Activated naive CD4-positive, alpha-beta T cell treated with anti-CD3 and anti-CD28 coated beads for 36 hours (primary cell): ENCODE data around the gene ZFP90. TPM values are rescaled to one million over a fixed set of nuclear protein-coding genes. Genes with fewer than 3 reads are reported as not detected.

Experiments
- CTCF ChIA-PET: fragments of 350-600 bp; sonication (Branson Sonifier 250); formaldehyde crosslinking; loops from one replicate; lab custom pipeline; 2021; ENCODE audit warnings: antibody characterized with exemption; lab: Charles Lee
- DNase-seq: peaks from one replicate; pipeline ENCODE4 v3.0.0-alpha.2; 2020
- H3K27ac Mint-ChIP-seq: one replicate; pipeline ENCODE4 v1.8.0; 2021; ENCODE audit warnings: mild to moderate bottlenecking, mixed read lengths
- H3K27me3 Mint-ChIP-seq: one replicate; pipeline ENCODE4 v1.8.0; 2021; ENCODE audit warnings: low read depth, mixed read lengths
- H3K36me3 Mint-ChIP-seq: one replicate; pipeline ENCODE4 v1.8.0; 2021; ENCODE audit warnings: low read depth, mixed read lengths
- H3K4me1 Mint-ChIP-seq: one replicate; pipeline ENCODE4 v1.8.0; 2021; ENCODE audit warnings: low read depth, mixed read lengths
- H3K4me3 Mint-ChIP-seq: one replicate; pipeline ENCODE4 v1.8.0; 2021; ENCODE audit warnings: mild to moderate bottlenecking, moderate library complexity, mixed read lengths
- H3K9me3 Mint-ChIP-seq: one replicate; pipeline ENCODE4 v1.8.0; 2021; ENCODE audit warnings: mixed read lengths
- intact Hi-C: fragments of 100-400 bp; cut with micrococcal nuclease; formaldehyde crosslinking; loops from one replicate; pipeline ENCODE4 v1.15.1; 2023
- total RNA-seq, 2 experiments: library from RNA; stranded (reverse); gene quantifications; one replicate each; pipeline ENCODE4 v1.2.3, GENCODE V29; 2021

ZFP90 gene
- total RNA-seq, 2 experiments from 2014 or later: 27.5 to 30.2 TPM

DNA sequence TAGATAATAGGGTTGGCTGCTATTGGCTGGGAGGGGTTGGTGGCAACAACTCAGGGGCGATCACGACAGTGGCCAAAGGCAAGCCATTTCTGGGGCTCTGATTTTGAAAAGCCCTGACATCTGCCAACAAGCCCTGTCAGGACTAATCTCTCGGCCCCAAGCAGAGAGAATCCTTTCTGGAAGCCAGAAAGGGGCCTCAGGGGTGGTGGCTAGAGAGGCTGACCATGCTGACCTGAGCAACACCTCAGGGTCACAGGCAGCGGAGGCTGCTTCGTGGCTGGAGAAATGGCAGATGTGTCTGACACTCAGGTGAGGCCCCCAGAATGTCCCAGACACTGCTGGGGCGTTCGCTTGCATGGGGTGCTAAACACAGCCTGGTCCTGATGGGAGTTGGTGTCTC, 35.0 kb upstream of the ZFP90 start:
- Mint-ChIP-seq H3K27me3 (no peaks in the 10 kb centered on the region), H3K36me3 (no peaks in the 10 kb centered on the region), H3K9me3 (no peaks in the 10 kb centered on the region), H3K4me1 (no peaks in the 10 kb centered on the region), H3K27ac (no peak overlapping the region), H3K4me3 (no peak overlapping the region)
- intact Hi-C loops: no loop called here
- no peak for DNase-seq
- CTCF ChIA-PET: no interaction called here

DNA sequence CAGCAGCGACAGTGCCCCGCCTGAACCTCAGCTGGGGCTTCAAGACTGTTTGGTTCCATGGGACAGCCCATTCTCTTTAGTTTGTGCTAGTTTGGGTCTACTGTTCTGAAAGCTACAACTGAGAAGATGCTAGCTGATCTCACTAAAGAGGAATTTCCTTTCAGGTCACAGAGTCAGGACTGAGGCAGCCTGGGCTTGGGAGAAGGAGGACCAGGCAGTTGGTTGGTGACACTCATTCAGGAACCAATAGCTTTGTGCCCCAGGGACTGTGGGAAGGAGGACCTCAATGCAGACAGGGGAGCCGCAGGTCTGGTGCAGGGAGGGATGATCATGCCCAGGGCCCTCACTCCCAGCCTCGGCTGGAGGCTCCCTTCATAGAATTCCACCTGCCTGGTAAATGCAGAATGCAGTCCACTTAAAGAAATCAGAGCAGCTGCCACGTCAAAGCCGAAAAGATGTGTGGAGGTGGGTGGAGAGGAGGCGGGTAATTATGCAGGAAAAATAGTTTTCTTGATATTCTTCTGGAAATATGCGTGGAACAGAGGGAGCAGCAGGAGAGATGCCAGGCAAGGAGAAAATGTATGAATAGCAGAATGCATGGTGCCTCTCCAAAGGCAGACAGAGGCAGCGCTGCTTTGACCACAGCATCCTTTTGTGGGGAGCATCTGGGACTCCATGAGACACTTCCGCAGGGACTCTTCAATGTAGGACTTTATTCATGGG, 32.6 kb upstream of the ZFP90 start:
- CTCF ChIA-PET: interaction anchor here (1.0 to 2.6 kb wide), 2 partner anchors 111 to 137 kb away, joined by 3 to 11 read pairs; no protein-coding TSS in a partner anchor
- no peaks in the 10 kb centered on the region for H3K36me3 Mint-ChIP-seq

DNA sequence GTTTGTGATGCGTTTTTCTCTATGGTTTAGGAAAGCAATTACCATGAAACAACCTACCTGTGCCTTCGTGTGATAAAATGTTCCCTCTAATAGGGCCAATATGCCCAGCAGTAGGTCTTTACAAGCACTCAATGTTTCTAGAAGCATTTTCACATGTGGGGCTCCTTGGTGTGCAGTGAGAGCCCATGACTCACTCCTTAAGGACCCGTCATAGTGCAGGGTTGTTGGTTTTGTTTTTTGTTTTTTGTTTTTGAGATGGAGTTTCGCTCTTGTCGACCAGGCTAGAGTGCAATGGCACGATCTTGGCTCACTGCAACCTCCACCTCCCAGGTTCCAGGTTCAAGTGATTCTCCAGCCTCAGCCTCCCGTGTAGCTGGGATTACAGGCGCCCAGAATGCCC, 31.1 kb upstream of the ZFP90 start:
- Mint-ChIP-seq H3K27me3 (no peaks in the 10 kb centered on the region), H3K4me3 (no peak overlapping the region), H3K4me1 (peaks cover 2% of the 10 kb centered on the region), H3K36me3 (no peaks in the 10 kb centered on the region), H3K27ac (no peak overlapping the region), H3K9me3 (no peaks in the 10 kb centered on the region)
- CTCF ChIA-PET: interaction anchor here (0.6 to 2.6 kb wide), 6 partner anchors 13 to 246 kb away, joined by 3 to 11 read pairs (median 4); no protein-coding TSS in a partner anchor
- intact Hi-C loops: no loop called here
- DNase-seq: no peak

More for the DNA sequence above, 32.6 kb upstream of the ZFP90 start:
- DNase-seq: no peak
- no peak overlapping the region for H3K4me3 Mint-ChIP-seq
- H3K4me1 Mint-ChIP-seq: peaks cover 2% of the 10 kb centered on the region
- intact Hi-C loops: no loop called here
- H3K27me3 Mint-ChIP-seq: no peaks in the 10 kb centered on the region
- H3K27ac Mint-ChIP-seq: no peak overlapping the region
- no peaks in the 10 kb centered on the region for H3K9me3 Mint-ChIP-seq

DNA sequence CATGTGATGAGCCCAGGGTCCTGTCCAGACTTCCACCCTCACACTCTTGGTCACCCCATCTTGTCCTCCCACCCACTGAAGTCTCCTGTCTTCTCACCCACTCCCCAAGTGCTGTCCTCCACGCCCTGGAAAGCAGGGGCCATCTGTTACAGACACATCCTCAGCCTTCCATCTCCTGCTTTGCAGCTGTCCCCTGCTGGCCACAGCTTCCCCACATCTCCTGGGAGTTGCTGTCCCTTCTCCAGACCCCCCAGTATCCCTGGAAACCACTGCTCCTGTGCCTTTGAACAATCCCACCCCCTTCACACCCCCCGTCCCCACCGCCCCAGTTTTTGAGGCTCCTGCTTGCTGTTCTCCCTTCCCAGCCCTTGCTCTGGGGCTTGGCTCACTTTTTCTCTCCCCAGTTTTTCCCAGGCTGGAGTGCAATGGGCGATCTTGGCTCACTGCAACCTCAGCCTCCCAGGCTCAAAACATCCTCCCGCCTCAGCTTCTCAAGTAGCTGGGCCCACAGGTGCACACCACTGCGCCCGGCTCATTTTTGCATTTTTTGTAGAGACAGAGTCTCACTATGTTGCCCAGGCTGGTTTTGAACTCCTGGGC, 30.4 kb upstream of the ZFP90 start:
- Mint-ChIP-seq H3K4me3 (no peak overlapping the region), H3K4me1 (peaks cover 2% of the 10 kb centered on the region), H3K36me3 (no peaks in the 10 kb centered on the region), H3K27me3 (no peaks in the 10 kb centered on the region), H3K9me3 (no peaks in the 10 kb centered on the region), H3K27ac (no peak overlapping the region)
- intact Hi-C loops: no loop called here
- DNase-seq: no peak
- CTCF ChIA-PET: interaction anchor here (0.7 to 4.3 kb wide), 5 partner anchors 19 to 113 kb away, joined by 3 to 56 read pairs (median 5); no protein-coding TSS in a partner anchor

DNA sequence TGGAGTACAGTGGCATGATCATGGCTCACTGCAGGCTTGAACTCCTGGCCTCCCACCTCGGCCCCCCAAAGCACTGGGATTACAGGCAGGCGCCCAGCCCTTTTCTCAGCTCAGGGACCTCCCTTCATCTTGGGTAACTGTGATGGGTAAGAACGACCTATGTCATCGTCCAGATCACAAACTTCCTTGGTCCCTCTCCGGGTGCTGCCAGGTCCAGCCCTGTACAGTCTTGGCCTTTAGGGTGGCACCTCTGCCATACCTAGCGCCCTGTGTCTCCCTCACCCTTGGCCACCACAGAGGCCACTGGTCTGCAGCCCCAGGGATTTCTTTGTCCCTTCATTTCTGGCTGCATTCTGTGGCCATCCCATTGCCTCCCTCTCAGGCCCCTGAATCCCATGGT, 29.7 kb upstream of the ZFP90 start:
- no peak for DNase-seq
- CTCF ChIA-PET: interaction anchor here (0.7 to 4.3 kb wide), 16 partner anchors 12 to 247 kb away, joined by 3 to 56 read pairs (median 6); no protein-coding TSS in a partner anchor
- no peak overlapping the region for H3K27ac Mint-ChIP-seq
- no peaks in the 10 kb centered on the region for H3K27me3 Mint-ChIP-seq
- H3K36me3 Mint-ChIP-seq: no peaks in the 10 kb centered on the region
- intact Hi-C loops: no loop called here
- H3K4me1 Mint-ChIP-seq: peaks cover 2% of the 10 kb centered on the region
- H3K4me3 Mint-ChIP-seq: no peak overlapping the region
- H3K9me3 Mint-ChIP-seq: no peaks in the 10 kb centered on the region

DNA sequence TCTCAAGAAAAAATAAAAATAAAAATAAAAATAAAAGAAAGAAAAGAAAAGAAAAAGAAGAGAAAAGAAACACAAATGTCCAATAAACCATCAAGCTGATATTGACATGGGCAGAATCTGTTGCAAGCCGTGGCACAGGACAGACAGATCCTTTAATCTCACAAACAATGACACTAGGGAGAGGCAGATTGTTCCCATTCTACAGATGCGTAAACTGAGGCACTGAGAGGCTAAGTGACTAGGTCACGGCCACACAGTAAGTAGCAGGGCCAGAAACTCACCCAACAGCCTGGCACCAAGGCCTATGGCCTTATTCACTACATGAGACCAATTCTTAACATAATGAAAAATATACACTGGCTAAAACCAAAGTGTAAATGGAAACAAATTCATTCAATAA, 28.3 kb upstream of the ZFP90 start:
- CTCF ChIA-PET: interaction anchor here (0.7 to 4.3 kb wide), 30 partner anchors 10 to 323 kb away, joined by 3 to 56 read pairs (median 5); no protein-coding TSS in a partner anchor

DNA sequence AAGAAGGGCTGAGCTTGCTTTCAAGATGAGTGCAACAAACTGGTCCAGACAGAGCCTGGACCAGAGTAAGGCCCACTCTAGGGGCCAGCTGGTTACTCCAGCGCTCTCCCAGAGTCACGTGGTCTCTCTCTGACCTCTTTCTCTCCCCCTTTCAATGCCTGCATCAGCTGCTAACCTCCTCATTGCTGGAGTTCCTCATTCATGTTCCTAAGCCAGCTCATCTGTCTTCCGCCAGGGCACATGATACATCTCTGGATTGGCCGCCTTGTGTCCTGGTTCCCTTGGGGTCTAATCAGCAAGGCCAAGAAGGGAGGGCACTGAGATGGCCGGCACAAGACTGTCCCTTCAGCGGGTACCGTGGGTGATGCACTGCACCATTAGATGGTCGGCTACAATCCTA, 26.9 kb upstream of the ZFP90 start:
- Mint-ChIP-seq H3K4me3 (no peak overlapping the region), H3K9me3 (no peaks in the 10 kb centered on the region), H3K27me3 (no peaks in the 10 kb centered on the region), H3K27ac (no peak overlapping the region), H3K4me1 (peaks cover 2% of the 10 kb centered on the region), H3K36me3 (no peaks in the 10 kb centered on the region)
- intact Hi-C loops: no loop called here
- DNase-seq: no peak
- CTCF ChIA-PET: interaction anchor here (0.6 to 4.3 kb wide), 8 partner anchors 8 to 251 kb away, joined by 3 to 56 read pairs (median 6); no protein-coding TSS in a partner anchor

More for the DNA sequence above, 28.3 kb upstream of the ZFP90 start:
- no peaks in the 10 kb centered on the region for H3K36me3 Mint-ChIP-seq
- no peaks in the 10 kb centered on the region for H3K27me3 Mint-ChIP-seq
- H3K27ac Mint-ChIP-seq: no peak overlapping the region
- H3K4me3 Mint-ChIP-seq: no peak overlapping the region
- no peak for DNase-seq
- H3K4me1 Mint-ChIP-seq: peaks cover 2% of the 10 kb centered on the region
- intact Hi-C loops: loop anchor here (1.0 kb wide), 4 partner anchors 65 to 249 kb away; no protein-coding TSS in a partner anchor
- H3K9me3 Mint-ChIP-seq: no peaks in the 10 kb centered on the region

DNA sequence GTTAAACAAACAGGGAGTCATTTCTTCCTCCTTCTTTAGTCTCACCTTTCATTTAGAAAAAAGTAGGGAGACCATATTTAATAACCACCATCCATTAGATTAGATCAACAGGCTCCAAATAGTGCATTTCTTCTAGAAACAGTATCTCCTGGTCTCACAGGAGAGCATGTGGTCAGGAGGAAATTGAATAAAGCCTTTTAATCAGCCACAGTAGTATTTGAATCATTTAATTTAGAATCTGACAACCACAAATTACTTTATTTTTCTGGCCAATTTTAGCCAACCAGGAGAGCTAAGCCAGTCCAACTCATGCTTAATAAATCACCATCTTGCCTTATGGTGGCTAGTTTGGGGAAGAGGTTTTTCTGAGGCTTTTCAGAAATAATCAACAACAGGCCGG, 26.3 kb upstream of the ZFP90 start:
- no peak for DNase-seq
- CTCF ChIA-PET: interaction anchor here (0.6 to 4.3 kb wide), 5 partner anchors 8 to 149 kb away, joined by 3 to 56 read pairs (median 7); no protein-coding TSS in a partner anchor
- Mint-ChIP-seq H3K4me3 (no peak overlapping the region), H3K4me1 (peaks cover 2% of the 10 kb centered on the region), H3K36me3 (no peaks in the 10 kb centered on the region), H3K27ac (no peak overlapping the region), H3K27me3 (no peaks in the 10 kb centered on the region), H3K9me3 (no peaks in the 10 kb centered on the region)
- intact Hi-C loops: no loop called here

DNA sequence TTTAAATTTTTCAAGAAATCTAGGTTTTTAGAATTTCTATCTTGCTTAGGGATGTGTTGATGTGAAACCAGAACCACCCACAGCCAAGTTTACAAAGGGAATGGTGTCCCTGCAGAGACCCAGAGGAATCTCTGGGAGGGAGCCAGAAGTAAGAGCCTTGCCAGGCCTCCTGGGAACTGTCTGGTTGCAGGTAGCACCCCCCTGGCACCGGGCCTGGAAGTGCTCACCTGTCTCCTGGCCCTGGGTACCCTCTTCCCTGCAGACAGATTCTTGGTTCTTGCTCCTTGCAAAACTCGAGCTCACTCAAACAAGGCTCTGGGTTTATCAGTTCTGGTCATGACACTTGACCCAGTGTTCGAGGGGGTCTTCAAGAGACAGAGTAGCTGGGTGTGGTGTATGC, 24.6 kb upstream of the ZFP90 start:
- no peaks in the 10 kb centered on the region for H3K36me3 Mint-ChIP-seq
- intact Hi-C loops: no loop called here
- no peaks in the 10 kb centered on the region for H3K9me3 Mint-ChIP-seq
- no peak for DNase-seq
- H3K4me3 Mint-ChIP-seq: no peak overlapping the region
- CTCF ChIA-PET: no interaction called here
- H3K4me1 Mint-ChIP-seq: peaks cover 2% of the 10 kb centered on the region
- no peaks in the 10 kb centered on the region for H3K27me3 Mint-ChIP-seq
- H3K27ac Mint-ChIP-seq: no peak overlapping the region

DNA sequence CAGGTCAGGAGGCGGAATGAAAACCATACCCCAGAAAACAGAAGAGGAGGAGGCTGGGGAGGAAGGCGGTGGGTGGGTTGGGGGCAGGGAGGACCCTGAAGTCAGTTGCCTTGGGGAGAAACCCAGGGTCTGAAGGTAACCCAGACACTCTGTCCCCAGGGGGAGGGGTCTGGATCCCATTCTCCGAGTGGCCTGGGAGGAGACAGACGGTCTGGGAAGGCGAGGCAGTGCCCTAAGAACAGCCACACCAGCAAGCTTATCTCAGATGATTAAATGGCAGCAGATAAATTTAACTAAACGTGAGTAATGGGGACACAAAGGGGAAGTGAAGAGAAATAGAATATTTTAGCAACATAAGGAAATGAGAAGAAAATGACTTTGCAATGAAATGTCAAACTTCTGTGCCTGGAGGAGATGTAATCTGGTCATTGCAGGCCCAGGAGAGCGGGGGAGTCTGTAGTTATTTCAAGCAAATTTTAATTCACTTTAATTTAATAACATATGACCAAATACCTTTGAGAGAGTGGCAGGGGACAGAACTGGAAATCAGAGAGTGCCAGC, 21.4 kb upstream of the ZFP90 start:
- no peaks in the 10 kb centered on the region for H3K36me3 Mint-ChIP-seq
- CTCF ChIA-PET: interaction anchor here (1.1 to 4.6 kb wide), 2 partner anchors 11 to 256 kb away, joined by 3 to 30 read pairs; no protein-coding TSS in a partner anchor
- H3K4me3 Mint-ChIP-seq: no peak overlapping the region
- H3K27me3 Mint-ChIP-seq: no peaks in the 10 kb centered on the region
- no peak for DNase-seq
- intact Hi-C loops: no loop called here
- peaks cover 6% of the 10 kb centered on the region for H3K4me1 Mint-ChIP-seq
- no peak overlapping the region for H3K27ac Mint-ChIP-seq
- no peaks in the 10 kb centered on the region for H3K9me3 Mint-ChIP-seq

DNA sequence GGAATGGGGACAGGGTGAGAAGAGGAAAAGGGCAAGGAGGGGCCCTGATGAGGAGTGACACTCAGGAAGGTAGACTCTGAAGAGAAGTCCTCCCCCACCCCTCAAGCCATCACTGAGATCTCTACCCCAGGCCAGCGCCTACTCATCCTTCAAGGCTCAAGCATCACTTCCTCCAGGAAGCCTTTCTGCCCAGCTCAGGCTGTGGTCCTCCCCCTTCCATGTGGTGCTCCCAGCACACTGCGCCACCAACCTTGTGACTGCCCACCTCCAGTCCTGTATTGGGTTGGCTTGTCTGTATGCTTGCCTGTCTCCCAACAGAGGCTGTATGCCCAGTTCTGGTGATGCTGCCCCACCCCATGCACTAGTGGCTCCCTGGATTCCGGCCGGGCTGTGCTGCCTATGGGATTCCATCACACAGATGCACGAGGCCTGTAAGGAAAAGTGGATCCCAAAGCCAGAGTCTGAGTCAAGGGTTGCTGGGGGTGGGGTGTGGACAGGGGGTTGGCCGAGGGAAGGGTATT, 19.8 kb upstream of the ZFP90 start:
- Mint-ChIP-seq H3K36me3 (no peaks in the 10 kb centered on the region), H3K27ac (no peak overlapping the region), H3K27me3 (no peaks in the 10 kb centered on the region), H3K4me3 (no peak overlapping the region), H3K9me3 (no peaks in the 10 kb centered on the region), H3K4me1 (peaks cover 6% of the 10 kb centered on the region)
- CTCF ChIA-PET: interaction anchor here (0.7 to 4.6 kb wide), 7 partner anchors 7 to 262 kb away, joined by 4 to 30 read pairs (median 7); no protein-coding TSS in a partner anchor
- intact Hi-C loops: no loop called here
- DNase-seq: no peak

DNA sequence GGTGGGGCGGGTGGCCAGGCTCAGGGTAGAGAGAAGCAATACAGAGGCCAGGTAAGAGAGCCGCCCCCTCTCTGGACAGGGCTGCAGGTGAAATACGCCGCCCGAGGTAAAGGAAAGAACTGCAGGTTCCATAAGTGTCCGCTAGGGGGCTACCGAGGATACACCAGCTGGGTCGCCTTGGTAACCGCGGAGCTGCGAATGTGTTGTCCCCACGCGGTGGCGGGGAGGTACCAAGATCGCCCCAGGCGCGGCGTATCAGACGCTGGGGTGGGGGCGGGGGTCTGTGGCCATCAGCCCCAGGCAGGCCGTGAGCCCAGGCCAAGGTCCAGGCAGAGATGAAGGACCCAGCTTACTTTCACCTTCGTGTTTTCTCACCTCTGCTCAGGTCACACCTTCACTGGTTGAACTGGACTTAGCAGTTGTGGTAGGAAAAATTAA, 18.4 kb upstream of the ZFP90 start:
- peak; percentile 94 for DNase-seq
- CTCF ChIA-PET: interaction anchor here (0.5 to 4.6 kb wide), 54 partner anchors 8 to 691 kb away, joined by 3 to 30 read pairs (median 4); no protein-coding TSS in a partner anchor
- intact Hi-C loops: loop anchor here (2.0 kb wide), 1 partner anchor 72 kb away; the partner anchor contains the start of gene SMPD3
- H3K4me3 Mint-ChIP-seq: peak overlapping the region; percentile 41
- H3K4me1 Mint-ChIP-seq: peaks cover 6% of the 10 kb centered on the region
- H3K36me3 Mint-ChIP-seq: no peaks in the 10 kb centered on the region
- H3K27ac Mint-ChIP-seq: no peak overlapping the region
- H3K27me3 Mint-ChIP-seq: no peaks in the 10 kb centered on the region
- H3K9me3 Mint-ChIP-seq: no peaks in the 10 kb centered on the region
